HCEC 1CT (cell line): ENCODE data around the gene KLHL1.

ENCODE experiments used
- DNase-seq: peaks from one replicate; pipeline ENCODE4 v3.0.0-alpha.2; 2017

Gene KLHL1

DNA sequence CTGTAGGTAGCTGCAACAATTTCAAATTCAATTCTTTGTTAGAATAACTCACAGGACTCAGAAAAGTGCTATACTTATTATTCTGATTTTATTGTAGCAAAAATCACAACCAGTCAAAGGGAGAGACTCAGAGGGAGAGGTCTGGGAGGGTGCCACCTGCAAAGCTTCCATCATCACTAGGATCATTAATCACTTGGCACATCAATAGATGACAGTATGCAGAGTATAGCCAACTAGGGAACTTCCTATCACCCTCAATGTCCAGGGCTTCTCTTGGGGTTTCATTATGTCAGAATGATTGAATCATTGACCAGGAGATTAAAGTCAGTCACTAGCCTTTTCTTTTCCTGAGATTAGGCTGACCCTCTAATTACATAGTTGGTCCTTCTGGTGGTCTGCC lies 432.0 kb downstream of the KLHL1 start:
- DNase-seq, result no peak

DNA sequence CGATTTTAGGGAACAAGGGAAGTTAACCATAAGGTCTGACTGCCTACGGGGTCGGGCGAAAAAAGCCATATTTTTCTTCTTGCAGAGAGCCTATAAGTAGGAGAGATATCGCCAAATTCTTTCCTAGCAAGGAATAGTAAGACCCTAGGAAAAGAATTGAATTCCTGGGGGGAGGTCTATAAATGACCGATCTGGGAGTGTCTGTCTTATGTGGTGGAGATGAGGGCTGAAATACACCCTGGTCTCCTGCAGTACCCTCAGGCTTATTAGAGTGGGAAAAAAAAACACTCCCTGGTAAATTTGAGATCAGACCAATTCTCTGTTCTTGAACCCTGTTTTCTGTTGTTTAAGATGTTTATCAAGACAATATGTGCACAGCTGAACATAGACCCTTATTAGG lies 448.1 kb downstream of the KLHL1 start:
- DNase-seq, result no peak

DNA sequence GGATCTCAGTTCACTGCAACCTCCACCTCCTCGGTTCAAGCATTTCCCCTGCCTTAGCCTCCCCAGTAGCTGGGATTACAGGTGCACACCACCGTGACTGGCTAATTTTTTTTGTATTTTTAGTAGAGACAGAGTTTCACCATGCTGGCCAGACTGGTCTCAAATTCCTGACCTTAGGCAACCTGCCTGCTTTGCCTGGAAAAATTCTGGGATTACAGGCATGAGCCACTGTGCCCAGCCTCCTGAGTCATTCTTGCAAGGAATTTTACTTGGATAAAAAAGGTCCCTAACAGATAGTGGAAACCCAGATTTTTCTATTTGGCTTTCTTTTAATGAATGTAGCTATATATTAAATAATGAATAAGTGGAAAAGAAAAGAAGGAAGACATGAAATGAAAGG lies 450.6 kb downstream of the KLHL1 start:
- no peak for DNase-seq

DNA sequence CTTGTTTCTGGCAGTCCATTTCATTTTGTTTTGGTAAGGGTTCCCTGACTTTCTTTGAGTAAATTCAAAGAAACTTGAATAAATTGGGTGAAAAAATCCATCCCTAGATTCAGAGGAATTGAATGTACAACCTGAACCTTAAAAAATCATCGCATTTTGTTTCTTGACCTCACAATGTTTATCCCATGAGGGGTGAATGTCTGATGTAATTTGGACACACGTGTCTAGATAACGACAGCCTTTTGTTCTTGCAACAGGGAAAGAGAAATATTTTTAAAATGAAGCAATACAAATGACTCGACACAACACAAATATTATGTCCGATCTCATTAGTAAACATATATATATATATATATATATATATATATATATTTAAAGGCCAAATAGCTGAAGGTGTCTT lies 453.9 kb downstream of the KLHL1 start:
- no peak for DNase-seq
